ENCODE data around the gene UNC93A.
"Not testable (repeated sequence)": the region's sequence is repeated elsewhere in the genome, so short reads cannot be mapped to it uniquely, and the experiment has no call there.

Gene UNC93A

GRCh38 chr6:167294651-167295494, 3.8 kb downstream of the UNC93A start:
- DNase-seq: no peak

- no peak for DNase-seq
Observed at GRCh38 chr6:167295495-167296292, 4.6 kb downstream of the UNC93A start.

GRCh38 chr6:167296293-167296690, 5.2 kb downstream of the UNC93A start:
- no peak for DNase-seq

- DNase-seq: no peak
Observed at GRCh38 chr6:167296902-167297301, 5.8 kb downstream of the UNC93A start.

- no peak for DNase-seq
Observed at GRCh38 chr6:167298127-167298526, 7.0 kb downstream of the UNC93A start.

GRCh38 chr6:167299641-167300308, 8.7 kb downstream of the UNC93A start:
- no peak for DNase-seq

- no peak for DNase-seq
Observed at GRCh38 chr6:167300902-167301777, 10.0 kb downstream of the UNC93A start.

- no peak for DNase-seq
Observed at GRCh38 chr6:167302074-167302473, 11.0 kb downstream of the UNC93A start.

GRCh38 chr6:167302796-167303195, 11.7 kb downstream of the UNC93A start:
- no peak for DNase-seq

- no peak for DNase-seq
Observed at GRCh38 chr6:167303675-167304625, 12.8 kb downstream of the UNC93A start.

GRCh38 chr6:167304912-167305311, 13.8 kb downstream of the UNC93A start:
- no peak for DNase-seq

- DNase-seq: no peak
Observed at GRCh38 chr6:167305796-167306195, 14.7 kb downstream of the UNC93A start.

GRCh38 chr6:167306401-167306998, 15.4 kb downstream of the UNC93A start:
- no peak for DNase-seq

- no peak for DNase-seq
Observed at GRCh38 chr6:167307342-167307955, 16.3 kb downstream of the UNC93A start.

GRCh38 chr6:167308207-167308606, 17.1 kb downstream of the UNC93A start:
- no peak for DNase-seq

- DNase-seq: not testable (repeated sequence)
Observed at GRCh38 chr6:167309355-167310192, 18.5 kb downstream of the UNC93A start.

GRCh38 chr6:167311286-167311685, 20.2 kb downstream of the UNC93A start:
- DNase-seq: no peak

- not testable (repeated sequence) for DNase-seq
Observed at GRCh38 chr6:167311691-167312090, 20.6 kb downstream of the UNC93A start.

- no peak for DNase-seq
Observed at GRCh38 chr6:167314180-167314821, 23.2 kb downstream of the UNC93A start.

All from CD4-positive, alpha-beta T cell treated with Interleukin-4 for 1 hour (primary cell).